Measurements from ENCODE around the gene CTSF. TPM values are rescaled to one million over a fixed set of nuclear protein-coding genes. Genes with fewer than 3 reads are reported as not detected.

Gene CTSF
- total and polyA plus RNA-seq, 2 of the 13 experiments (the other 11 are each of a cell fraction or from before 2014, with no cell fraction given): not detected

GRCh38 chr11:66563832-66564231 is 4.6 kb downstream of the CTSF start:
- Histone ChIP-seq H4K20me1 (ENCODE audit: insufficient read depth, low read length) (no peaks in the 10 kb centered on the region), H3K9me3 (ENCODE audit: low read length) (no peaks in the 10 kb centered on the region), H3K27ac (ENCODE audit: extremely low read length, insufficient read depth, low read length) (no peak overlapping the region), H3K4me1 (ENCODE audit: insufficient read depth, low read length) (no peaks in the 10 kb centered on the region), H3K4me3 (replicated peaks in 1 of 3; ENCODE audit: insufficient read depth in 1 of 3, low read depth in 2 of 3, low read length in 3 of 3) (no peak overlapping the region), H3K79me2 (ENCODE audit: insufficient read depth, low read length) (no peaks in the 10 kb centered on the region), H3K9ac (ENCODE audit: insufficient read depth, low read depth, low read length) (no peak overlapping the region), H3K4me2 (ENCODE audit: low read depth, low read length) (no peak overlapping the region), H3K36me3 (replicated peaks in 1 of 2; ENCODE audit: control insufficient read depth in 1 of 2, insufficient read depth in 2 of 2, low read length in 2 of 2) (no peaks in the 10 kb centered on the region), H2AFZ (ENCODE audit: low read length) (no peak overlapping the region), H3K27me3 (ENCODE audit: control insufficient read depth in 1 of 2, insufficient read depth in 2 of 2, low read length in 2 of 2) (peaks cover 1 to 62% of the 10 kb centered on the region in 2 experiments; a peak in 4 of 5 replicates)
- in situ Hi-C loops (cut with HindIII; ENCODE audit: extremely low pct_ligation_motif_present, low pct_unique_long_range_greater_than_20kb): loop anchor here (25.0 kb wide), 1 partner anchor 273 kb away; the partner anchor contains the start of gene RCE1
- intact Hi-C loops (cut with micrococcal nuclease; ENCODE audit: unreplicated experiment): no loop called here
- FAIRE-seq (no peak), ATAC-seq (no peak), DNase-seq (ENCODE audit: low spot score) (no peak)
- WGBS (ENCODE audit: low lambda C conversion rate): 66% methylated on average over 6 of the region's 10 CpGs
- POLR2A ChIA-PET: interaction anchor here (1.5 kb wide), 1 partner anchor 74 kb away, joined by 4 read pairs; the partner anchor contains the start of gene RBM4
- BruUV-seq (replicated peaks): no TSS peak
- CTCF ChIA-PET (ENCODE audit: low intra/inter-chr PET ratio, low total read pairs): no interaction called here
- TF ChIP-seq MXD1 (CRISPR knock-in tag; IDR thresholded peaks at IDR 0.05): no peak
- TF ChIP-seq ZNF670 (CRISPR knock-in tag; IDR thresholded peaks at IDR 0.05; ENCODE audit: borderline replicate concordance): no peak
- TF ChIP-seq XBP1 (CRISPR knock-in tag; IDR thresholded peaks at IDR 0.05): no peak
- no peak for TF ChIP-seq ARID4A (CRISPR knock-in tag; IDR thresholded peaks at IDR 0.05; ENCODE audit: borderline replicate concordance)
- no peak for TF ChIP-seq ZSCAN5A (CRISPR knock-in tag; IDR thresholded peaks at IDR 0.05; ENCODE audit: borderline replicate concordance)
- TF ChIP-seq SP5 (CRISPR knock-in tag; IDR thresholded peaks at IDR 0.05; ENCODE audit: borderline replicate concordance, low read depth): no peak
- no peak for TF ChIP-seq SIX4 (CRISPR knock-in tag; IDR thresholded peaks at IDR 0.05)
- no peak for TF ChIP-seq SOX13 (IDR thresholded peaks at IDR 0.05)
- TF ChIP-seq SOX13 (CRISPR knock-in tag; conservative IDR thresholded peaks at IDR 0.05 in 1 of 2, IDR thresholded peaks at IDR 0.05 in 1 of 2): no peak
- no peak for TF ChIP-seq ZNF770 (CRISPR knock-in tag; IDR thresholded peaks at IDR 0.05)
- TF ChIP-seq ZMAT5 (CRISPR knock-in tag; IDR thresholded peaks at IDR 0.05; ENCODE audit: borderline replicate concordance, low read depth): no peak
- TF ChIP-seq ARID2 (CRISPR knock-in tag; IDR thresholded peaks at IDR 0.05; ENCODE audit: borderline replicate concordance): no peak
- TF ChIP-seq, protein P1, sequence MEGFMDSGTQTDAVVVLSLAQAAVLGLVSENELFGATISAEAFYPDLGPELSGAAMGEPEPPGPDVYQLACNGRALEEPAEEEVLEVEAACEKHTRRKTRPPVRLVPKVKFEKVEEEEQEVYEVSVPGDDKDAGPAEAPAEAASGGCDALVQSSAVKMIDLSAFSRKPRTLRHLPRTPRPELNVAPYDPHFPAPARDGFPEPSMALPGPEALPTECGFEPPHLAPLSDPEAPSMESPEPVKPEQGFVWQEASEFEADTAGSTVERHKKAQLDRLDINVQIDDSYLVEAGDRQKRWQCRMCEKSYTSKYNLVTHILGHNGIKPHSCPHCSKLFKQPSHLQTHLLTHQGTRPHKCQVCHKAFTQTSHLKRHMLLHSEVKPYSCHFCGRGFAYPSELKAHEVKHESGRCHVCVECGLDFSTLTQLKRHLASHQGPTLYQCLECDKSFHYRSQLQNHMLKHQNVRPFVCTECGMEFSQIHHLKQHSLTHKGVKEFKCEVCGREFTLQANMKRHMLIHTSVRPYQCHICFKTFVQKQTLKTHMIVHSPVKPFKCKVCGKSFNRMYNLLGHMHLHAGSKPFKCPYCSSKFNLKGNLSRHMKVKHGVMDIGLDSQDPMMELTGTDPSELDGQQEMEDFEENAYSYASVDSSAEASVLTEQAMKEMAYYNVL (CRISPR knock-in tag; IDR thresholded peaks at IDR 0.05; ENCODE audit: borderline replicate concordance): no peak
